ENCODE results near the gene KDM1A. TPM values are rescaled to one million over a fixed set of nuclear protein-coding genes. Genes with fewer than 3 reads are reported as not detected.
"Not testable (repeated sequence)": the region's sequence is repeated elsewhere in the genome, so short reads cannot be mapped to it uniquely, and the experiment has no call there.

KDM1A gene
- total and polyA plus RNA-seq, 2 donors (not counting 3 experiments of a cell fraction or from before 2014, with no cell fraction given), result 105 to 111 TPM

DNA sequence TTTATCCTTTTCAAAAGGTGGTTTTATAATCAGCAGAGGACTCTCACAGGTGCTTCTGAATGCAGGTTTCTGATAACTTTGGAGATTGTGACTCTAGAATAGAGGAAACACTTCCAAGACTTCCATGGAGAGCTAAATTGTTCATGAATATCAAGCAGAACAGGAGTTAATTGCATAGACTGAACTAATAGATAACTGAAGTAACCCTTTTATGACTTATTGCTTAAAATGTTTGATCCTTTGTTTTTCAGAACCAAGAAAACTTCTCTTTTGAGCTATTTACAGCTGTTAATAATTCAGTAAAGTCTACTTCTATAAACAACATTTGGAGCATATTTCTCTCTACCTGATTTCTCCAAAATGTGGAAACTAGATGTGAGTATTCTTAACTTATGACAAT, 23.5 kb upstream of the KDM1A start:
- TF ChIP-seq POLR2AphosphoS5 (IDR thresholded peaks at IDR 0.05; ENCODE audit: insufficient read depth, low read depth, low read length) (no peak), FOS (IDR thresholded peaks at IDR 0.05; ENCODE audit: borderline replicate concordance, insufficient read depth, low read length) (no peak), POLR2A (IDR thresholded peaks at IDR 0.05; ENCODE audit: low read depth, low read length) (no peak), JUN (IDR thresholded peaks at IDR 0.05; ENCODE audit: borderline replicate concordance, insufficient read depth, insufficient read length, low read depth) (no peak), GATA2 (IDR thresholded peaks at IDR 0.05; ENCODE audit: insufficient read depth, insufficient read length, low read depth, low read length) (no peak)
- Histone ChIP-seq H3K9me3 (replicated peaks; ENCODE audit: control insufficient read depth, insufficient read depth, low read length) (no peaks in the 10 kb centered on the region), H3K27me3 (ENCODE audit: control insufficient read depth in 2 of 2, insufficient read depth in 2 of 2, low read length in 2 of 2) (peaks cover 0 to 5% of the 10 kb centered on the region in 2 experiments), H3K4me3 (replicated peaks in 1 of 3; ENCODE audit: insufficient read depth in 1 of 3, low read depth in 1 of 3, low read length in 3 of 3) (no peak overlapping the region), H3K9ac (replicated peaks; ENCODE audit: extremely low read depth, insufficient read depth, low read length) (no peak overlapping the region), H3K9me1 (replicated peaks; ENCODE audit: control insufficient read depth, extremely low read depth, insufficient read depth, low read length) (no peaks in the 10 kb centered on the region), H3K27ac (ENCODE audit: insufficient read depth, low read depth, low read length) (no peak overlapping the region), H3K79me2 (ENCODE audit: control insufficient read depth, insufficient read depth, low read length) (no peaks in the 10 kb centered on the region), H4K20me1 (replicated peaks; ENCODE audit: control insufficient read depth, extremely low read depth, insufficient read depth, low read length) (no peaks in the 10 kb centered on the region), H3K36me3 (ENCODE audit: control insufficient read depth in 2 of 2, extremely low read depth in 1 of 2, insufficient read depth in 2 of 2, low read length in 2 of 2) (no peaks in the 10 kb centered on the region), H2AFZ (ENCODE audit: low read depth, low read length) (no peak overlapping the region), H3K4me2 (ENCODE audit: insufficient read depth, low read length) (no peak overlapping the region), H3K4me1 (ENCODE audit: control insufficient read depth, extremely low read depth, insufficient read depth, low read length) (no peaks in the 10 kb centered on the region)
- no TSS peak for BruUV-seq (replicated peaks)
- CTCF ChIA-PET, result no interaction called here
- no peak for FAIRE-seq
- dilution Hi-C loops (cut with MboI; ENCODE audit: extremely low pct_ligation_motif_present, low sequenced_read_pairs) (no loop called here), intact Hi-C loops (cut with micrococcal nuclease) (no loop called here)
- POLR2A ChIA-PET, result interaction anchor here (0.7 kb wide), 1 partner anchor 218 kb away, joined by 4 read pairs; no protein-coding TSS in a partner anchor
- no peak for DNase-seq (ENCODE audit: low read depth, low spot score)

GRCh38 chr1:22997528-22997927, 21.7 kb upstream of the KDM1A start:
- H4K20me1 ChIP-seq (replicated peaks; ENCODE audit: control insufficient read depth, extremely low read depth, insufficient read depth, low read length); H3K36me3 ChIP-seq (ENCODE audit: control insufficient read depth in 2 of 2, extremely low read depth in 1 of 2, insufficient read depth in 2 of 2, low read length in 2 of 2); BruUV-seq (replicated peaks); H3K4me1 ChIP-seq (ENCODE audit: control insufficient read depth, extremely low read depth, insufficient read depth, low read length); H3K27ac ChIP-seq (ENCODE audit: insufficient read depth, low read depth, low read length); POLR2A ChIA-PET; intact Hi-C loops (cut with micrococcal nuclease); H3K9ac ChIP-seq (replicated peaks; ENCODE audit: extremely low read depth, insufficient read depth, low read length); CTCF ChIA-PET; DNase-seq (ENCODE audit: low read depth, low spot score); H3K4me2 ChIP-seq (ENCODE audit: insufficient read depth, low read length); H3K79me2 ChIP-seq (ENCODE audit: control insufficient read depth, insufficient read depth, low read length); FAIRE-seq; H3K4me3 ChIP-seq (replicated peaks in 1 of 3; ENCODE audit: insufficient read depth in 1 of 3, low read depth in 1 of 3, low read length in 3 of 3); dilution Hi-C loops (cut with MboI; ENCODE audit: extremely low pct_ligation_motif_present, low sequenced_read_pairs); H2AFZ ChIP-seq (ENCODE audit: low read depth, low read length); H3K9me3 ChIP-seq (replicated peaks; ENCODE audit: control insufficient read depth, insufficient read depth, low read length); H3K9me1 ChIP-seq (replicated peaks; ENCODE audit: control insufficient read depth, extremely low read depth, insufficient read depth, low read length); H3K27me3 ChIP-seq (ENCODE audit: control insufficient read depth in 2 of 2, insufficient read depth in 2 of 2, low read length in 2 of 2): not testable (repeated sequence)

- CTCF ChIA-PET; H3K9me3 ChIP-seq (replicated peaks; ENCODE audit: control insufficient read depth, insufficient read depth, low read length); H3K9me1 ChIP-seq (replicated peaks; ENCODE audit: control insufficient read depth, extremely low read depth, insufficient read depth, low read length); H4K20me1 ChIP-seq (replicated peaks; ENCODE audit: control insufficient read depth, extremely low read depth, insufficient read depth, low read length); H3K9ac ChIP-seq (replicated peaks; ENCODE audit: extremely low read depth, insufficient read depth, low read length); H3K36me3 ChIP-seq (ENCODE audit: control insufficient read depth in 2 of 2, extremely low read depth in 1 of 2, insufficient read depth in 2 of 2, low read length in 2 of 2); FAIRE-seq; H3K79me2 ChIP-seq (ENCODE audit: control insufficient read depth, insufficient read depth, low read length); dilution Hi-C loops (cut with MboI; ENCODE audit: extremely low pct_ligation_motif_present, low sequenced_read_pairs); H3K27me3 ChIP-seq (ENCODE audit: control insufficient read depth in 2 of 2, insufficient read depth in 2 of 2, low read length in 2 of 2); H3K4me2 ChIP-seq (ENCODE audit: insufficient read depth, low read length); H3K4me1 ChIP-seq (ENCODE audit: control insufficient read depth, extremely low read depth, insufficient read depth, low read length); H3K27ac ChIP-seq (ENCODE audit: insufficient read depth, low read depth, low read length); H2AFZ ChIP-seq (ENCODE audit: low read depth, low read length); intact Hi-C loops (cut with micrococcal nuclease); H3K4me3 ChIP-seq (replicated peaks in 1 of 3; ENCODE audit: insufficient read depth in 1 of 3, low read depth in 1 of 3, low read length in 3 of 3); DNase-seq (ENCODE audit: low read depth, low spot score); BruUV-seq (replicated peaks); POLR2A ChIA-PET: not testable (repeated sequence)
Measured at GRCh38 chr1:23000133-23000532, 19.1 kb upstream of the KDM1A start.

- CTCF ChIA-PET, result not testable (repeated sequence)
Measured at GRCh38 chr1:23002218-23002617, 17.1 kb upstream of the KDM1A start.

More at GRCh38 chr1:23002218-23002617, 17.1 kb upstream of the KDM1A start:
- H4K20me1 ChIP-seq (replicated peaks; ENCODE audit: control insufficient read depth, extremely low read depth, insufficient read depth, low read length); intact Hi-C loops (cut with micrococcal nuclease); BruUV-seq (replicated peaks); H3K4me2 ChIP-seq (ENCODE audit: insufficient read depth, low read length); FAIRE-seq; H3K9ac ChIP-seq (replicated peaks; ENCODE audit: extremely low read depth, insufficient read depth, low read length); H3K4me3 ChIP-seq (replicated peaks in 1 of 3; ENCODE audit: insufficient read depth in 1 of 3, low read depth in 1 of 3, low read length in 3 of 3); H3K79me2 ChIP-seq (ENCODE audit: control insufficient read depth, insufficient read depth, low read length); dilution Hi-C loops (cut with MboI; ENCODE audit: extremely low pct_ligation_motif_present, low sequenced_read_pairs); H3K36me3 ChIP-seq (ENCODE audit: control insufficient read depth in 2 of 2, extremely low read depth in 1 of 2, insufficient read depth in 2 of 2, low read length in 2 of 2); H2AFZ ChIP-seq (ENCODE audit: low read depth, low read length); H3K9me1 ChIP-seq (replicated peaks; ENCODE audit: control insufficient read depth, extremely low read depth, insufficient read depth, low read length); DNase-seq (ENCODE audit: low read depth, low spot score); H3K4me1 ChIP-seq (ENCODE audit: control insufficient read depth, extremely low read depth, insufficient read depth, low read length); H3K27ac ChIP-seq (ENCODE audit: insufficient read depth, low read depth, low read length); POLR2A ChIA-PET; H3K9me3 ChIP-seq (replicated peaks; ENCODE audit: control insufficient read depth, insufficient read depth, low read length): not testable (repeated sequence)
- peaks cover 3 to 13% of the 10 kb centered on the region in 2 experiments for H3K27me3 ChIP-seq (ENCODE audit: control insufficient read depth in 2 of 2, insufficient read depth in 2 of 2, low read length in 2 of 2)
